HG02763 (cell line): ENCODE results near the gene TIPARP.
"Not testable (repeated sequence)": the region's sequence is repeated elsewhere in the genome, so short reads cannot be mapped to it uniquely, and the experiment has no call there.

Source experiments
- ATAC-seq: cut with Tn5 transposase; IDR thresholded peaks from one replicate; pipeline ENCODE4 v1.9.1; 2021; ENCODE audit warnings: mild to moderate bottlenecking, moderate library complexity; ENCODE audit not compliant: unreplicated experiment

The TIPARP gene

GRCh38 chr3:156734661-156735060, 60.3 kb downstream of the TIPARP start:
- not testable (repeated sequence) for ATAC-seq

- no peak for ATAC-seq
Measured at GRCh38 chr3:156735471-156735870, 61.1 kb downstream of the TIPARP start.

GRCh38 chr3:156737049-156737448, 62.7 kb downstream of the TIPARP start:
- ATAC-seq: not testable (repeated sequence)

- ATAC-seq: no peak
Measured at GRCh38 chr3:156738251-156738650, 63.9 kb downstream of the TIPARP start.

- ATAC-seq: no peak
Measured at GRCh38 chr3:156739976-156740375, 65.6 kb downstream of the TIPARP start.

GRCh38 chr3:156740581-156740980, 66.2 kb downstream of the TIPARP start:
- ATAC-seq: not testable (repeated sequence)

- no peak for ATAC-seq
Measured at GRCh38 chr3:156741935-156742334, 67.5 kb downstream of the TIPARP start.

GRCh38 chr3:156742401-156742800, 68.0 kb downstream of the TIPARP start:
- ATAC-seq: no peak

- no peak for ATAC-seq
Measured at GRCh38 chr3:156743859-156744258, 69.5 kb downstream of the TIPARP start.

- no peak for ATAC-seq
Measured at GRCh38 chr3:156744631-156745030, 70.2 kb downstream of the TIPARP start.

GRCh38 chr3:156745766-156746165, 71.4 kb downstream of the TIPARP start:
- no peak for ATAC-seq

- no peak for ATAC-seq
Measured at GRCh38 chr3:156747046-156747445, 72.7 kb downstream of the TIPARP start.

- no peak for ATAC-seq
Measured at GRCh38 chr3:156749244-156749643, 74.9 kb downstream of the TIPARP start.

- ATAC-seq: no peak
Measured at GRCh38 chr3:156750191-156750873, 75.9 kb downstream of the TIPARP start.

GRCh38 chr3:156750874-156751245, 76.5 kb downstream of the TIPARP start:
- no peak for ATAC-seq

GRCh38 chr3:156751461-156752025, 77.2 kb downstream of the TIPARP start:
- no peak for ATAC-seq
